Omental fat pad (tissue), 4 donors: ENCODE measurements around the gene PRMT5. TPM values are rescaled to one million over a fixed set of nuclear protein-coding genes. Genes with fewer than 3 reads are reported as not detected.

Experiments used
- ATAC-seq: fragments of 150-250 bp; one replicate; pipeline ENCODE4 v1.9.1; 2016; ENCODE audit warnings: mild to moderate bottlenecking, moderate library complexity; ENCODE audit not compliant: low FRiP score
- DNase-seq: peaks from one replicate; pipeline ENCODE4 v3.0.0-alpha.2; 2019; ENCODE audit warnings: low spot score
- CTCF ChIP-seq, 3 donors: fragments of 450-650 bp; IDR thresholded peaks; one replicate each; pipeline ENCODE4 v1.5.1; 2016 to 2017; ENCODE audit warnings: antibody characterized with exemption in 3 of 3, mild to moderate bottlenecking in 3 of 3, moderate library complexity in 2 of 3
- total RNA-seq, 4 donors: library from RNA; depleted of rRNA; stranded (reverse); fragments of >200 nt; gene quantifications; one replicate each; pipeline ENCODE4 v1.1.0, GENCODE V29; 2016

PRMT5 gene
- total RNA-seq, result 10 to 100 TPM; 38.8 to 54.9 (median 49.6) TPM

GRCh38 chr14:22929104-22929960 lies at the start of gene PRMT5:
Gene PRMT5 (minus strand): TSS chr14:22929376. CDS start chr14:22929361, 15 bp downstream.
- TF ChIP-seq CTCF (IDR thresholded peaks at IDR 0.05), result no peak
- ATAC-seq (peak; percentile 99), DNase-seq (peak; percentile 94)

- no peak for ATAC-seq
- TF ChIP-seq CTCF (IDR thresholded peaks at IDR 0.05), result no peak
- DNase-seq, result no peak
Observed at GRCh38 chr14:22978487-22978837, 49.3 kb upstream of the PRMT5 start.

- no peak for DNase-seq
- TF ChIP-seq CTCF (IDR thresholded peaks at IDR 0.05), result no peak
- ATAC-seq, result peak; percentile 56
Observed at GRCh38 chr14:22977684-22978486, 48.7 kb upstream of the PRMT5 start.

- no peak for TF ChIP-seq CTCF (IDR thresholded peaks at IDR 0.05)
- no peak for DNase-seq
- no peak for ATAC-seq
Observed at GRCh38 chr14:22977434-22977683, 48.2 kb upstream of the PRMT5 start.

GRCh38 chr14:22976620-22977433 lies 47.7 kb upstream of the PRMT5 start:
- DNase-seq, result no peak
- ATAC-seq, result no peak
- no peak for TF ChIP-seq CTCF (IDR thresholded peaks at IDR 0.05)

GRCh38 chr14:22974530-22975313 lies 45.5 kb upstream of the PRMT5 start:
- no peak for TF ChIP-seq CTCF (IDR thresholded peaks at IDR 0.05)
- ATAC-seq (no peak), DNase-seq (no peak)
